HFFc6 (cell line): ENCODE data around the gene HDGFL2. TPM values are rescaled to one million over a fixed set of nuclear protein-coding genes. Genes with fewer than 3 reads are reported as not detected.

Source experiments
- DNase-seq: peaks from one replicate; pipeline ENCODE4 v3.0.0-alpha.2; 2018
- H3K27ac Mint-ChIP-seq: 2 replicates; pipeline ENCODE4 v1.8.0; 2020; ENCODE audit warnings: mild to moderate bottlenecking, mixed read lengths
- H3K27me3 Mint-ChIP-seq: 2 replicates; pipeline ENCODE4 v1.8.0; 2021; ENCODE audit warnings: mild to moderate bottlenecking, moderate library complexity, mixed read lengths; ENCODE audit not compliant: insufficient read depth
- H3K36me3 Mint-ChIP-seq: 2 replicates; pipeline ENCODE4 v1.8.0; 2021; ENCODE audit warnings: low read depth, mixed read lengths
- H3K4me1 Mint-ChIP-seq: 2 replicates; pipeline ENCODE4 v1.8.0; 2020; ENCODE audit warnings: low read depth, mixed read lengths
- H3K4me3 Mint-ChIP-seq: 2 replicates; pipeline ENCODE4 v1.8.0; 2020; ENCODE audit warnings: mild to moderate bottlenecking, moderate library complexity, mixed read lengths
- H3K9me3 Mint-ChIP-seq: 2 replicates; pipeline ENCODE4 v1.8.0; 2020; ENCODE audit warnings: mild to moderate bottlenecking, mixed read lengths
- CTCF ChIP-seq: fragments of 200-600 bp; sonication (generic); IDR thresholded peaks from 2 replicates; pipeline ENCODE4 v1.5.0; 2021; ENCODE audit warnings: antibody characterized with exemption, mild to moderate bottlenecking
- total RNA-seq, 6 experiments: library from RNA; stranded (reverse); fragmentation: NEBNext Ultra II Directional; extraction: Animal tissue kit (Norgen Biotek cat#: 25700); gene quantifications; 2 replicates in 1 of 6; 3 replicates in 5 of 6; pipeline ENCODE4 v1.2.3, GENCODE V29; 2021

HDGFL2 gene
- total RNA-seq, 6 experiments from 2014 or later: 68.0 to 79.6 (median 74.2) TPM

- no peak overlapping the region for H3K4me3 Mint-ChIP-seq
- H3K4me1 Mint-ChIP-seq: peaks cover 24% of the 10 kb centered on the region
These were observed 19.7 kb upstream of the HDGFL2 start for GRCh38 chr19:4452230-4452990.

DNA sequence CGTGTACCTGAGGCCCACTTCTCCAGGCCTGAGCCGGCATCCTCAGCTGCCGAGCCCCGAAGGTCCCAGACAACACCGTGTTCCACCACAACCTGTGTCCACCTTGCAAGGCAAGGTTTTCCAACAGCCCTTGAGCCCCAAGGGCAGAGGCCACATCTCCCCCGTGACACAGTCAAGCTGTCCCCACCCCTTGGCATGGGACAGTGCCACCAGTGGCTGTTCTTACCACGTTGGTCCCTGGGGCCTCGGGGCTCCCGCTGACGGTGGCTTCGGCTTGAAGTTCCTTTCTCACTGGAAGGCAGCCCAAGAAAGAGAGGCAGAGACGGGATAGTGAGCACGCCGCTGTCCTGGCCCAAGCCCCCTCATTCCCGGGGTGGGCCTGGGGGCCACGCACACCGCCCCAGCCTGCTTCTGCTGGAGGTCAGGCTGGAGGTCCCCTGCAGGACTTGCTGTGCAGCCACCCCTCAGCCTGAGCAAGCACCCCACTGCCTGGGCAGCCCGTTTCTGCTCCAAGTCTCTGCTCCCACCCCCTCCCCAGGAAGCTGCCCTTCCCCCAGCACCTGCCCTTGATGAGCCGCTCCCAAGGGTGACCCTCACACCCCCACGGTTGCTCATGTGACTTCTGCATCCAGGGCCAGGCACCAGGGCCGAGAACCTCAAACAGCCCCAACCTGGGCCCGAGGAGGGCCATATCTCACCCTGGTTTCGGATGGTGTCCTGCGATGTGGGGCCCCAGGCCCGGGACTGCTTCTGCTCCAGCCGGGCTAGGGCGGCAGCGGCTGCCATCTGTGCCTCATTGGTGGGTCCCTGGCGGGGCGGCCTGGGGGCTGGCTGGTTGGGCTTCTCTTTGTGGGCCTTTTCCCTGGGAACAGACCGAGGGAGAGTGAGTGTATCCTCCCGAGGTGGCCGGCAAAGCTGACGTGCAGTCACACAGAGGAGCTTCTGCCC is 18.6 kb upstream of the HDGFL2 start:
- Mint-ChIP-seq H3K9me3 (no peaks in the 10 kb centered on the region), H3K4me1 (peaks cover 24% of the 10 kb centered on the region), H3K27me3 (peaks cover 4% of the 10 kb centered on the region), H3K36me3 (peaks cover 12% of the 10 kb centered on the region; the same call in 1 of the 2 replicates), H3K4me3 (no peak overlapping the region), H3K27ac (no peak overlapping the region)
- DNase-seq: no peak
- TF ChIP-seq CTCF: no peak

More at GRCh38 chr19:4452230-4452990, 19.7 kb upstream of the HDGFL2 start:
- peaks cover 6% of the 10 kb centered on the region for H3K27me3 Mint-ChIP-seq
- TF ChIP-seq CTCF: no peak
- no peak for DNase-seq
- H3K36me3 Mint-ChIP-seq: peaks cover 12% of the 10 kb centered on the region; the same call in 1 of the 2 replicates
- H3K9me3 Mint-ChIP-seq: no peaks in the 10 kb centered on the region
- H3K27ac Mint-ChIP-seq: no peak overlapping the region

DNA sequence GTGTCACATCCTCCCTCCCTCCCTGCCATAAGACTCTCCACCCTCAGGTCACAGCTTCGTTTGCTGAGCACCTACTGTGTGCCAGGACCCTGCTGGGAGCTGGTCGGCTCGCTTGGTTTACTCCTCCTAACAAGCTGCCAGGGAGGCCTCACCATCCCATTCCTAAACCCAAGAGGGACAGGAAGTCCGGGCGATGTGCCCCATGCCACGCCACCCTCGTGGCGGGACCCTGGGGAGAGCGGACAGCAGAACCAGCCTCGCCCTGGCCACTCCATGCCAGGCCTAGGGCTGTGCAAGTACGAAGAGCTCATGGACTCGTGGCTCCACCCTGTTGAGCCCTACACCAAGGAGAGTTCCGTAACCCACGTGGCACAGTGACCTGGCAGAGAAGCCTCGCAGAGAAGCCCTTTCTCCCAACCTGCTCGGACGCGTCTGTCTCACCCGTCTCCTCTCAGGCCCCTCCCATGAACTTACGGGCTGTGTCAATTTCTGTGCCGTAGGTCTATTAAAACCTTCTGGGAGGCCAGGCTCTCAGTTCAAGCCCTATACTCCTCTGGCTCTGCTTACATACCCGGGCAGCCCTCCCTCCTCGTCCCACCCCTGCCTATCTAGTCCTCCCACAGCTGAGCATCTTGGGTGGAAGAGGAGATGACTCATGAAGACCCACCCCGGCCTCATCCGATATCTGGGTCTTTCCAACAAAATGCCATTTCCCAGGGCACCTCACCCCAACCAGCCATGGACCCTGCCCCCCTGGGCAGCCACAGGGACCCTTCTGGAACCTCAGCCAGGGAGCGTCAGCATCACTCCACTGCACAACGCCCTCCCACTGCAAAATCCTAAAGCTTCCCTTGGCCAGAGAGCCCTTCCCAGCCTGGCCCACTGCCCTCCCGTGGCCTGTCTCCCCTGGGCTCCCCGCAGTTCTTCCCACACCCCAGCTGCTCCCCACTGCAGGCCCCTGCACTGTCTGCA is 17.1 kb upstream of the HDGFL2 start:
- Mint-ChIP-seq H3K36me3 (peaks cover 3% of the 10 kb centered on the region; the same call in 1 of the 2 replicates), H3K27me3 (peaks cover 6% of the 10 kb centered on the region), H3K9me3 (no peaks in the 10 kb centered on the region), H3K27ac (peak overlapping the region; percentile 99), H3K4me3 (peak overlapping the region; percentile 99), H3K4me1 (peaks cover 24% of the 10 kb centered on the region)
- TF ChIP-seq CTCF: no peak
- DNase-seq: peak; percentile 52

GRCh38 chr19:4455719-4456475 is 16.2 kb upstream of the HDGFL2 start:
- peak overlapping the region; percentile 99 for H3K27ac Mint-ChIP-seq
- no peaks in the 10 kb centered on the region; the same call in 1 of the 2 replicates for H3K36me3 Mint-ChIP-seq
- 0 out of 2 replicates have a peak, but pooled peaks have one; percentile 22 for TF ChIP-seq CTCF
- H3K9me3 Mint-ChIP-seq: no peaks in the 10 kb centered on the region
- H3K27me3 Mint-ChIP-seq: peaks cover 6% of the 10 kb centered on the region
- DNase-seq: peak; percentile 81
- H3K4me1 Mint-ChIP-seq: peaks cover 24% of the 10 kb centered on the region
- H3K4me3 Mint-ChIP-seq: peak overlapping the region; percentile 99
